ENCODE results near the gene SLC17A5. TPM values are rescaled to one million over a fixed set of nuclear protein-coding genes. Genes with fewer than 3 reads are reported as not detected.

The SLC17A5 gene
- total and polyA plus RNA-seq, 9 of the 15 experiments (the other 6 are each of a cell fraction or from before 2014, with no cell fraction given) = 1.3 to 7.2 (median 3.4) TPM

DNA sequence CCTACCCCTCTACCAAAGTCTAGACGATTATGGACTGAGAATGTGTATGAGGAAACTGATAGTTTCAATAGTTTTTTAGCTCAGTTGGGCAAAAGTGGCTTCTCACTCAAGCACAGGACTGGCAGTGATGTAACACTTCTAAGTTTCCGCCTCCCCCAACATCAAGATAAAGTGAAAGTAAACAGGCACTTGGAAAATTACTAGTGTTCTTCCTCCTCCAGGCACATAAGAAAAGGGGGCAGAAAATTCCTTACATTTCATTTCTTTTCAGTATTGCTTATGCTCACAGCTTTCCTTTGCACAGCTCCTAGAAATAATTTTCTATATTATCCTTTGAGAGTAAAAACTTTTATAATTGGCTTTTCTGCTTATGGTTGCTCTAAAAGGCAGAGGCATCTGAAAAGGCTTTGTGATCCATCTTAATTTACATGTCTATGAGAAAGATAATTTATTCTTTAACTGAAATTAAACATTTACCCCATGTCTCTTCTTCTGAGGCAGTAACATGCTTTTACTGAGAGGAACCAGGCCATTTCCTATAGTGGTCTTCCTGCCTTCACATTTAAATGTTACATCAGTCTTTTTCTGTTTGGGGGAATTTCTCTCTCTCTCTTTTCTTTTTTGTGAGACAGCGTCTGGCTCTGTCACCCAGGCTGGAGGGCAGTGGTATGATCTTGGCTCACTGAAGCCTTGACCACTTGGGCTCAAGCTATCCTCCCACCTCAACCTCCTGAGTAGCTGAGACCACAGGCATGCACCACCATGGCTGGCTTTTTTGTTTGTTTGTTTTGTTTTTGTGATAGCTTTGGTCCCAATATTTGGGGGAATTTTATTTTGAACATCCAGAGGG is 68.0 kb downstream of the SLC17A5 start (continued):
- TF ChIP-seq, protein P1, sequence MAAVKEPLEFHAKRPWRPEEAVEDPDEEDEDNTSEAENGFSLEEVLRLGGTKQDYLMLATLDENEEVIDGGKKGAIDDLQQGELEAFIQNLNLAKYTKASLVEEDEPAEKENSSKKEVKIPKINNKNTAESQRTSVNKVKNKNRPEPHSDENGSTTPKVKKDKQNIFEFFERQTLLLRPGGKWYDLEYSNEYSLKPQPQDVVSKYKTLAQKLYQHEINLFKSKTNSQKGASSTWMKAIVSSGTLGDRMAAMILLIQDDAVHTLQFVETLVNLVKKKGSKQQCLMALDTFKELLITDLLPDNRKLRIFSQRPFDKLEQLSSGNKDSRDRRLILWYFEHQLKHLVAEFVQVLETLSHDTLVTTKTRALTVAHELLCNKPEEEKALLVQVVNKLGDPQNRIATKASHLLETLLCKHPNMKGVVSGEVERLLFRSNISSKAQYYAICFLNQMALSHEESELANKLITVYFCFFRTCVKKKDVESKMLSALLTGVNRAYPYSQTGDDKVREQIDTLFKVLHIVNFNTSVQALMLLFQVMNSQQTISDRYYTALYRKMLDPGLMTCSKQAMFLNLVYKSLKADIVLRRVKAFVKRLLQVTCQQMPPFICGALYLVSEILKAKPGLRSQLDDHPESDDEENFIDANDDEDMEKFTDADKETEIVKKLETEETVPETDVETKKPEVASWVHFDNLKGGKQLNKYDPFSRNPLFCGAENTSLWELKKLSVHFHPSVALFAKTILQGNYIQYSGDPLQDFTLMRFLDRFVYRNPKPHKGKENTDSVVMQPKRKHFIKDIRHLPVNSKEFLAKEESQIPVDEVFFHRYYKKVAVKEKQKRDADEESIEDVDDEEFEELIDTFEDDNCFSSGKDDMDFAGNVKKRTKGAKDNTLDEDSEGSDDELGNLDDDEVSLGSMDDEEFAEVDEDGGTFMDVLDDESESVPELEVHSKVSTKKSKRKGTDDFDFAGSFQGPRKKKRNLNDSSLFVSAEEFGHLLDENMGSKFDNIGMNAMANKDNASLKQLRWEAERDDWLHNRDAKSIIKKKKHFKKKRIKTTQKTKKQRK (IDR thresholded peaks at IDR 0.05; ENCODE audit: borderline replicate concordance, low read depth, low read length) = no peak
- TF ChIP-seq DNMT1 (IDR thresholded peaks at IDR 0.05) (no peak), ZBTB33 (CRISPR knock-in tag; IDR thresholded peaks at IDR 0.05) (no peak), ETS2 (tag; IDR thresholded peaks at IDR 0.05; ENCODE audit: borderline replicate concordance, poor library complexity, severe bottlenecking) (no peak), ZEB2 (IDR thresholded peaks at IDR 0.05) (0 out of 2 replicates have a peak, but pooled peaks have one; percentile 27), REST (IDR thresholded peaks at IDR 0.05; ENCODE audit: borderline replicate concordance) (no peak; the same call in 1 of the 2 replicates), REST (CRISPR knock-in tag; IDR thresholded peaks at IDR 0.05; ENCODE audit: low read depth) (no peak)
- TF ChIP-seq, protein P2, sequence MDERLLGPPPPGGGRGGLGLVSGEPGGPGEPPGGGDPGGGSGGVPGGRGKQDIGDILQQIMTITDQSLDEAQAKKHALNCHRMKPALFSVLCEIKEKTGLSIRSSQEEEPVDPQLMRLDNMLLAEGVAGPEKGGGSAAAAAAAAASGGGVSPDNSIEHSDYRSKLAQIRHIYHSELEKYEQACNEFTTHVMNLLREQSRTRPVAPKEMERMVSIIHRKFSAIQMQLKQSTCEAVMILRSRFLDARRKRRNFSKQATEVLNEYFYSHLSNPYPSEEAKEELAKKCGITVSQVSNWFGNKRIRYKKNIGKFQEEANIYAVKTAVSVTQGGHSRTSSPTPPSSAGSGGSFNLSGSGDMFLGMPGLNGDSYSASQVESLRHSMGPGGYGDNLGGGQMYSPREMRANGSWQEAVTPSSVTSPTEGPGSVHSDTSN (CRISPR knock-in tag; IDR thresholded peaks at IDR 0.05; ENCODE audit: low read depth) = no peak
- TF ChIP-seq, protein P2 (tag; conservative IDR thresholded peaks at IDR 0.05; ENCODE audit: low read depth) = peak; percentile 10; the same call in 1 of the 2 replicates

Data from K562 (cell line).